ENCODE data around the gene PDZRN3. TPM values are rescaled to one million over a fixed set of nuclear protein-coding genes. Genes with fewer than 3 reads are reported as not detected.

PDZRN3 gene
- total RNA-seq, 2 experiments from 2014 or later: not detected

DNA sequence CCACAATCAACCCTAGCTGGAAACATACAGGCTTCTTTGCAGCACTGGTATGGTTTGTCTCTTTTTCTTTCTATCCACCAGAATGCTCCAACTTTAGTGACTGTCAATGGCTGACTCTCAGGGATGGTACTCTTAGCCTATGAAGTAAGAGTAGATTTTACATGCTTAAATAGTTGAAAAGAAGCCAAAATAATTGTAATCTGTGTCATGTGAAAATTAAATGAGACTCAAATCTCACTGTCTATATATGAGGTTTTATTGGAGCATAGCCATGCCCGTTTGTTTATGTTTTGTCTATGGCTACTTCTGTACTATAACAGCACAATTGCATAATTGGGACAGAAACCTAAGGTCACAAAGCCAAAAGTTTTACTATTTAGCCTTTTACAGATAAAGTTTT, 29.1 kb upstream of the PDZRN3 start:
- Mint-ChIP-seq H3K4me1 (ENCODE audit: low read depth) (no peaks in the 10 kb centered on the region), H3K4me3 (no peak overlapping the region), H3K9me3 (ENCODE audit: insufficient read depth) (no peaks in the 10 kb centered on the region), H3K27ac (no peak overlapping the region), H3K27me3 (ENCODE audit: low read depth) (no peaks in the 10 kb centered on the region), H3K36me3 (ENCODE audit: low read depth) (no peaks in the 10 kb centered on the region)
- ATAC-seq (no peak), DNase-seq (no peak)
- POLR2A ChIA-PET: no interaction called here
- CTCF ChIA-PET: no interaction called here

- Mint-ChIP-seq H3K4me3 (no peak overlapping the region), H3K27me3 (ENCODE audit: low read depth) (no peaks in the 10 kb centered on the region), H3K9me3 (ENCODE audit: insufficient read depth) (no peaks in the 10 kb centered on the region), H3K27ac (no peak overlapping the region), H3K4me1 (ENCODE audit: low read depth) (no peaks in the 10 kb centered on the region), H3K36me3 (ENCODE audit: low read depth) (no peaks in the 10 kb centered on the region)
- DNase-seq: no peak
- CTCF ChIA-PET: no interaction called here
- POLR2A ChIA-PET: no interaction called here
- ATAC-seq: no peak
These were observed 28.6 kb upstream of the PDZRN3 start for GRCh38 chr3:73653351-73653750.

- Mint-ChIP-seq H3K27ac (no peak overlapping the region), H3K4me1 (ENCODE audit: low read depth) (no peaks in the 10 kb centered on the region), H3K9me3 (ENCODE audit: insufficient read depth) (no peaks in the 10 kb centered on the region), H3K4me3 (no peak overlapping the region), H3K36me3 (ENCODE audit: low read depth) (no peaks in the 10 kb centered on the region), H3K27me3 (ENCODE audit: low read depth) (no peaks in the 10 kb centered on the region)
- ChIA-PET CTCF (interaction anchor here (0.6 kb wide), 1 partner anchor 530 kb away, joined by 3 read pairs; no protein-coding TSS in a partner anchor), POLR2A (no interaction called here)
- no peak for ATAC-seq
- DNase-seq: no peak
These were observed 28.2 kb upstream of the PDZRN3 start for GRCh38 chr3:73652896-73653295.

GRCh38 chr3:73637042-73637441, 12.3 kb upstream of the PDZRN3 start:
- Mint-ChIP-seq H3K9me3 (ENCODE audit: insufficient read depth) (no peaks in the 10 kb centered on the region), H3K4me1 (ENCODE audit: low read depth) (no peaks in the 10 kb centered on the region), H3K27me3 (ENCODE audit: low read depth) (no peaks in the 10 kb centered on the region), H3K27ac (no peak overlapping the region), H3K36me3 (ENCODE audit: low read depth) (no peaks in the 10 kb centered on the region), H3K4me3 (no peak overlapping the region)
- no peak for DNase-seq
- ChIA-PET CTCF (no interaction called here), POLR2A (no interaction called here)
- no peak for ATAC-seq

- no peaks in the 10 kb centered on the region for H3K9me3 Mint-ChIP-seq (ENCODE audit: insufficient read depth)
- no peaks in the 10 kb centered on the region for H3K27me3 Mint-ChIP-seq (ENCODE audit: low read depth)
- H3K36me3 Mint-ChIP-seq (ENCODE audit: low read depth): no peaks in the 10 kb centered on the region
- POLR2A ChIA-PET: no interaction called here
- H3K4me1 Mint-ChIP-seq (ENCODE audit: low read depth): no peaks in the 10 kb centered on the region
- no peak for DNase-seq
- CTCF ChIA-PET: no interaction called here
- no peak overlapping the region for H3K27ac Mint-ChIP-seq
- no peak for ATAC-seq
- no peak overlapping the region for H3K4me3 Mint-ChIP-seq
These were observed 10.5 kb upstream of the PDZRN3 start for GRCh38 chr3:73635254-73635653.

GRCh38 chr3:73633916-73634344, 9.2 kb upstream of the PDZRN3 start:
- POLR2A ChIA-PET: no interaction called here
- Mint-ChIP-seq H3K27ac (no peak overlapping the region), H3K27me3 (ENCODE audit: low read depth) (no peaks in the 10 kb centered on the region), H3K9me3 (ENCODE audit: insufficient read depth) (no peaks in the 10 kb centered on the region), H3K4me1 (ENCODE audit: low read depth) (no peaks in the 10 kb centered on the region), H3K4me3 (no peak overlapping the region), H3K36me3 (ENCODE audit: low read depth) (no peaks in the 10 kb centered on the region)
- CTCF ChIA-PET: no interaction called here
- ATAC-seq (no peak), DNase-seq (no peak)

GRCh38 chr3:73633453-73633852, 8.7 kb upstream of the PDZRN3 start:
- Mint-ChIP-seq H3K27ac (no peak overlapping the region), H3K4me3 (no peak overlapping the region), H3K4me1 (ENCODE audit: low read depth) (no peaks in the 10 kb centered on the region), H3K9me3 (ENCODE audit: insufficient read depth) (no peaks in the 10 kb centered on the region), H3K27me3 (ENCODE audit: low read depth) (no peaks in the 10 kb centered on the region), H3K36me3 (ENCODE audit: low read depth) (no peaks in the 10 kb centered on the region)
- no peak for ATAC-seq
- ChIA-PET POLR2A (no interaction called here), CTCF (no interaction called here)
- no peak for DNase-seq

DNA sequence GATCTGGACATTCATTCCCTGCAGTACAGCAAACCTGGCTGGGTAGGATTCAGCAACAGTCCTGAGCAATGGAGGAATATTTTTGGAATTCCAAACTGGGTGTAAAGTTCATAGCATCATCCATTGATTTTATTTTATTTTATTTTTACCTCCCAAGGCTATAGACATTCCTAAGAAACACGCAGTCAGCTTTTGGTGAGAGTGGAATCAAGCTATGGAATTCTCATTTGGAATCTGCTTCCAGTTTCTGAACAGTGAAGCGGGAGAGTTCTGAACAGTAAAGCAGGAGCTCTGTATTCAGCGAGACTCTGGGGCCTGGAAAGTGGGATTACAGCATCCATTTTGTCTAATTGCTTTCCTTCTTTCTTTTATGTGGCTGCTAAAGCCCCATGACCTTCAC, 1.4 kb upstream of the PDZRN3 start:
- CTCF ChIA-PET: no interaction called here
- H3K4me1 Mint-ChIP-seq (ENCODE audit: low read depth): no peaks in the 10 kb centered on the region

GRCh38 chr3:73624017-73624820, 522 bp downstream of the PDZRN3 start:
- Mint-ChIP-seq H3K27ac (no peak overlapping the region), H3K36me3 (ENCODE audit: low read depth) (no peaks in the 10 kb centered on the region), H3K27me3 (ENCODE audit: low read depth) (peaks cover 11% of the 10 kb centered on the region), H3K4me3 (no peak overlapping the region), H3K4me1 (ENCODE audit: low read depth) (no peaks in the 10 kb centered on the region), H3K9me3 (ENCODE audit: insufficient read depth) (no peaks in the 10 kb centered on the region)
- ChIA-PET CTCF (no interaction called here), POLR2A (no interaction called here)
- no peak for DNase-seq
- ATAC-seq: no peak

More for the DNA sequence above, 1.4 kb upstream of the PDZRN3 start:
- ATAC-seq (no peak), DNase-seq (no peak)
- Mint-ChIP-seq H3K27ac (no peak overlapping the region), H3K36me3 (ENCODE audit: low read depth) (no peaks in the 10 kb centered on the region), H3K27me3 (ENCODE audit: low read depth) (peaks cover 11% of the 10 kb centered on the region), H3K4me3 (no peak overlapping the region), H3K9me3 (ENCODE audit: insufficient read depth) (no peaks in the 10 kb centered on the region)
- POLR2A ChIA-PET: no interaction called here

DNA sequence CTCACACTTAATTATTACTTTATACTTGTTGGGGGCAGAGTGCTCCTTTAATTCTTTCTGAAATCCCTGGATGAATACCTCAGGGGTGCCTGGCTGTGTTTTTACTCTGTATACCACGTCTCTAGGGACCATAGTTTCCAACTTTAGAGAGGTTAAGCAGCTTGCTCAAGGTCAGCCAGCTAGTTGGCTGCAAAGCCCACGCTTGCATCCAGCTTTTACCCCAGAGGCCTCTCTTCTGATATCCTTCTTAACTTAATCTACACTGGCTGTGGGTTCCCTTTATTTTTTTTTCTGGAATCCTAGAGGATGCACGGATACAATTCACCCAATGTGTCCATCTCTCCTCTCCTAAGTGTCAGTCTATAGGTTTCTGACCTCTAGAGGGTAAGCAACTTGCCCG, 1.4 kb downstream of the PDZRN3 start:
- Mint-ChIP-seq H3K27me3 (ENCODE audit: low read depth) (peaks cover 11% of the 10 kb centered on the region), H3K36me3 (ENCODE audit: low read depth) (no peaks in the 10 kb centered on the region), H3K9me3 (ENCODE audit: insufficient read depth) (no peaks in the 10 kb centered on the region), H3K4me1 (ENCODE audit: low read depth) (no peaks in the 10 kb centered on the region), H3K4me3 (no peak overlapping the region), H3K27ac (no peak overlapping the region)
- CTCF ChIA-PET: no interaction called here
- POLR2A ChIA-PET: no interaction called here
- no peak for DNase-seq
- ATAC-seq: no peak

GRCh38 chr3:73622091-73622805, 2.5 kb downstream of the PDZRN3 start:
- ATAC-seq (no peak), DNase-seq (no peak)
- Mint-ChIP-seq H3K27me3 (ENCODE audit: low read depth) (peaks cover 11% of the 10 kb centered on the region), H3K9me3 (ENCODE audit: insufficient read depth) (no peaks in the 10 kb centered on the region), H3K4me1 (ENCODE audit: low read depth) (no peaks in the 10 kb centered on the region), H3K4me3 (no peak overlapping the region), H3K36me3 (ENCODE audit: low read depth) (no peaks in the 10 kb centered on the region), H3K27ac (no peak overlapping the region)
- POLR2A ChIA-PET: no interaction called here
- CTCF ChIA-PET: no interaction called here

DNA sequence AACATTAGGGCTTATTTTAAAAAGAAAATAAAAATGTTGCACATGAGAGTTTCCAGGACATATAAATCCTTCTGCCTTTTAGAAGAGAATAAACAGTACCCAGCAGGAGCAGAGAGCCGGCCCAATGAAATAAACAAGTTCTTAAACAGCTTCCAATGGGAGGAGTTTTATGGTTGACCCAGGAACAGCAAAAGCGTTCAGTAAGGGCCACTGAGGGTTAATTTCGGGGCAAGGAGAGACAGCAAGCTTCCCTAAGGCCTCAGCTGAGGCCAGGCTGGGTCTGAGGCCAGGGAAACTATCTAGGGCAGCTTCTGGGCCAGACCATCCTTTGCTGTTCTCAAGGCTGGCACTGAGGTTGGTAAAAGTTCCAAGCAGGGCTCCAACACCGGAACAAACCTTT, 3.4 kb downstream of the PDZRN3 start:
- Mint-ChIP-seq H3K27ac (no peak overlapping the region), H3K36me3 (ENCODE audit: low read depth) (no peaks in the 10 kb centered on the region), H3K4me3 (no peak overlapping the region), H3K27me3 (ENCODE audit: low read depth) (peaks cover 11% of the 10 kb centered on the region), H3K9me3 (ENCODE audit: insufficient read depth) (no peaks in the 10 kb centered on the region), H3K4me1 (ENCODE audit: low read depth) (no peaks in the 10 kb centered on the region)
- POLR2A ChIA-PET: no interaction called here
- ATAC-seq: no peak
- CTCF ChIA-PET: no interaction called here
- no peak for DNase-seq

Data from activated CD8-positive, alpha-beta T cell treated with anti-CD3 and anti-CD28 coated beads, Interleukin-2, amount 10 ng/mL, durations not matched to agents 7 days and 5 days (primary cell).